NCI-H748 (cell line): ENCODE measurements around the gene GPR18.
"Not testable (repeated sequence)": the region's sequence is repeated elsewhere in the genome, so short reads cannot be mapped to it uniquely, and the experiment has no call there.

Source experiments
- DNase-seq: peaks from one replicate; lab custom pipeline; 2025; ENCODE audit not compliant: unreplicated experiment; lab: John Stamatoyannopoulos, UW

GPR18 gene

GRCh38 chr13:99268822-99269221 is 10.6 kb upstream of the GPR18 start:
- DNase-seq, result no peak

- DNase-seq, result no peak
Observed at GRCh38 chr13:99267927-99268326, 9.7 kb upstream of the GPR18 start.

- no peak for DNase-seq
Observed at GRCh38 chr13:99266827-99267226, 8.6 kb upstream of the GPR18 start.

GRCh38 chr13:99265821-99266426 is 7.7 kb upstream of the GPR18 start:
- peak; percentile 57 for DNase-seq

GRCh38 chr13:99265162-99265800 is 7.1 kb upstream of the GPR18 start:
- DNase-seq, result no peak

GRCh38 chr13:99264051-99264450 is 5.9 kb upstream of the GPR18 start:
- DNase-seq, result no peak

GRCh38 chr13:99263126-99263785 is 5.1 kb upstream of the GPR18 start:
- DNase-seq, result no peak

- DNase-seq, result no peak
Observed at GRCh38 chr13:99261059-99261458, 2.9 kb upstream of the GPR18 start.

GRCh38 chr13:99260216-99260615 is 2.0 kb upstream of the GPR18 start:
- DNase-seq, result no peak

- DNase-seq, result no peak
Observed at GRCh38 chr13:99258946-99259345, 767 bp upstream of the GPR18 start.

- no peak for DNase-seq
Observed at GRCh38 chr13:99257291-99257690, 888 bp downstream of the GPR18 start.

- DNase-seq, result no peak
Observed at GRCh38 chr13:99256709-99257108, 1.5 kb downstream of the GPR18 start.

GRCh38 chr13:99256283-99256682 is 1.9 kb downstream of the GPR18 start:
- DNase-seq, result no peak

GRCh38 chr13:99255271-99255670 is 2.9 kb downstream of the GPR18 start:
- no peak for DNase-seq

GRCh38 chr13:99254830-99255229 is 3.3 kb downstream of the GPR18 start:
- no peak for DNase-seq

- DNase-seq, result no peak
Observed at GRCh38 chr13:99251921-99252320, 6.3 kb downstream of the GPR18 start.

GRCh38 chr13:99250982-99251825 is 7.0 kb downstream of the GPR18 start:
- no peak for DNase-seq

- not testable (repeated sequence) for DNase-seq
Observed at GRCh38 chr13:99249606-99250005, 8.6 kb downstream of the GPR18 start.

GRCh38 chr13:99249178-99249577 is 9.0 kb downstream of the GPR18 start:
- not testable (repeated sequence) for DNase-seq

- DNase-seq, result no peak
Observed at GRCh38 chr13:99246100-99246499, 12.1 kb downstream of the GPR18 start.

GRCh38 chr13:99237981-99238662 is 20.1 kb downstream of the GPR18 start:
- DNase-seq, result no peak
